Kidney epithelial cell (primary cell): Measurements from ENCODE around the gene CLEC3A. TPM values are rescaled to one million over a fixed set of nuclear protein-coding genes. Genes with fewer than 3 reads are reported as not detected.

Source experiments
- DNase-seq: peaks from one replicate; pipeline ENCODE4 v3.0.0-alpha.2; 2010; ENCODE audit warnings: low read depth
- H3K27me3 ChIP-seq: 2 replicates; pipeline ENCODE4 v1.6.0; 2011; ENCODE audit warnings: low read length; ENCODE audit not compliant: control insufficient read depth, insufficient read depth
- H3K36me3 ChIP-seq: 2 replicates; pipeline ENCODE4 v1.5.1; 2011; ENCODE audit warnings: low read length; ENCODE audit not compliant: control insufficient read depth, insufficient read depth
- H3K4me3 ChIP-seq: 2 replicates; pipeline ENCODE4 v1.5.1; 2011; ENCODE audit warnings: low read depth, mild to moderate bottlenecking, control low read depth, low read length
- CTCF ChIP-seq: IDR thresholded peaks from 2 replicates; pipeline ENCODE4 v1.5.1; 2011; ENCODE audit warnings: mild to moderate bottlenecking, moderate library complexity, low read length, control low read depth, inconsistent platforms; ENCODE audit not compliant: insufficient read depth, poor library complexity, severe bottlenecking
- total RNA-seq: library from RNA; depleted of rRNA; stranded (reverse); fragments of >200 nt; gene quantifications from 2 replicates; pipeline ENCODE4 v1.2.3, GENCODE V29; 2015

The CLEC3A gene
- total RNA-seq, 1 donor from 2014 or later = not detected

- Histone ChIP-seq H3K36me3 (no peaks in the 10 kb centered on the region), H3K27me3 (no peaks in the 10 kb centered on the region), H3K4me3 (no peak overlapping the region)
- TF ChIP-seq CTCF = no peak
- no peak for DNase-seq
Observed at GRCh38 chr16:77995843-77996455, 26.4 kb upstream of the CLEC3A start.

DNA sequence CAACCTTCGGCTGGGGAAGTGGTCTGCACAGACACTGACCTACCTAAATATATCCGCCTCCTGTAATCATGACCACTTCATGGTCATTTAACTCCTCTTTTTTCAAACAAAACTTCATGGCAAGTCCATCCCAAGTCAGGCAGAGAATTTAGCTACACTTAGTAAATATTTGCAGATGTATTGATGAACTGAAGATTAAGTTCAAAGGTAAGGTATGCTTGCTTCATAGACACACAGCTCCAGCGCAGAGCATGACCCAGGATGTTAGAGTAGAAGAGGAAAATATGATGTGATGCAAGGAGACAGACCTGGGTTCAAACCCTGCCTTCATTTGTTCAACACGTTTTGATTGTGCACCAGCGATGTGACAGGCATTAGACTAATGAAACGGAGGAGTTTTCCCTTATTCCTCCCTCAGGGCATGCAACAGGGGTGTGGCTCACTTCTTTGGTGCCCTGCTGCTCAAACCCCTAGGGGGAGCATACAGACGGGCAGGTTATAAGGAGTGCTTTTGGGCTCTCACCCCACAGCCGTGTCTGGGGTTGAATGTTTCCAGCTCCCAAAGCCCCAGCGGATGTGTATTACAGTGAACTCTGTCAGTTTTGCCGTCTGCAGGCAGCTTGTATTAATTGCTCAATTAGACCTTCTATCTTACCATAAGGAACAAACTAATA, 23.9 kb upstream of the CLEC3A start:
- H3K4me3 ChIP-seq = no peak overlapping the region
- H3K27me3 ChIP-seq = no peaks in the 10 kb centered on the region
- no peak for TF ChIP-seq CTCF
- no peak for DNase-seq
- H3K36me3 ChIP-seq = no peaks in the 10 kb centered on the region

GRCh38 chr16:78001451-78002025, 20.8 kb upstream of the CLEC3A start:
- no peaks in the 10 kb centered on the region for H3K36me3 ChIP-seq
- no peaks in the 10 kb centered on the region for H3K27me3 ChIP-seq
- TF ChIP-seq CTCF = no peak
- H3K4me3 ChIP-seq = no peak overlapping the region
- no peak for DNase-seq

- H3K27me3 ChIP-seq = no peaks in the 10 kb centered on the region
- peak; percentile 38 for DNase-seq
- peak; percentile 86 for TF ChIP-seq CTCF
- H3K4me3 ChIP-seq = no peak overlapping the region
- H3K36me3 ChIP-seq = no peaks in the 10 kb centered on the region
Observed at GRCh38 chr16:78002915-78003538, 19.3 kb upstream of the CLEC3A start.

GRCh38 chr16:78004517-78004916, 17.8 kb upstream of the CLEC3A start:
- no peak for DNase-seq
- TF ChIP-seq CTCF = no peak
- Histone ChIP-seq H3K36me3 (no peaks in the 10 kb centered on the region), H3K4me3 (no peak overlapping the region), H3K27me3 (no peaks in the 10 kb centered on the region)
